Fibroblast of gingiva (primary cell): ENCODE results near the gene FAM151B.
A peak's percentile ranks its signal among the peaks of the same experiment; 100 is the strongest.
"Not testable (repeated sequence)": the region's sequence is repeated elsewhere in the genome, so short reads cannot be mapped to it uniquely, and the experiment has no call there.

Experiments
- DNase-seq: peaks from one replicate; pipeline ENCODE4 v3.0.0-alpha.2; 2011; ENCODE audit warnings: low read depth

Gene FAM151B

GRCh38 chr5:80504833-80505232, 16.9 kb downstream of the FAM151B start:
- DNase-seq = no peak

- no peak for DNase-seq
Measured at GRCh38 chr5:80507663-80508062, 19.8 kb downstream of the FAM151B start.

- no peak for DNase-seq
Measured at GRCh38 chr5:80508844-80509243, 20.9 kb downstream of the FAM151B start.

GRCh38 chr5:80509362-80509761, 21.5 kb downstream of the FAM151B start:
- no peak for DNase-seq

- peak; percentile 55 for DNase-seq
Measured at GRCh38 chr5:80516826-80517225, 28.9 kb downstream of the FAM151B start.

- DNase-seq = peak; percentile 4
Measured at GRCh38 chr5:80540691-80541090, 52.8 kb downstream of the FAM151B start.

GRCh38 chr5:80541392-80541791, 53.5 kb downstream of the FAM151B start:
- DNase-seq = no peak

- no peak for DNase-seq
Measured at GRCh38 chr5:80554646-80555045, 66.7 kb downstream of the FAM151B start.

GRCh38 chr5:80555099-80555498, 67.2 kb downstream of the FAM151B start:
- no peak for DNase-seq

GRCh38 chr5:80559244-80559643, 71.3 kb downstream of the FAM151B start:
- DNase-seq = no peak

- no peak for DNase-seq
Measured at GRCh38 chr5:80565330-80565729, 77.4 kb downstream of the FAM151B start.

GRCh38 chr5:80566711-80567259, 78.9 kb downstream of the FAM151B start:
- DNase-seq = no peak

- DNase-seq = no peak
Measured at GRCh38 chr5:80568251-80568650, 80.4 kb downstream of the FAM151B start.

GRCh38 chr5:80569086-80569960, 81.4 kb downstream of the FAM151B start:
- DNase-seq = no peak

- no peak for DNase-seq
Measured at GRCh38 chr5:80569961-80570786, 82.3 kb downstream of the FAM151B start, which contains the start of gene ANKRD34B. TSS of gene ANKRD34B (minus strand) at chr5:80570280. CDS start at chr5:80560019, 10,261 bp downstream.

GRCh38 chr5:80573062-80573461, 85.2 kb downstream of the FAM151B start:
- DNase-seq = no peak

GRCh38 chr5:80576383-80576782, 88.5 kb downstream of the FAM151B start:
- DNase-seq = no peak

- no peak for DNase-seq
Measured at GRCh38 chr5:80577707-80578106, 89.8 kb downstream of the FAM151B start.

GRCh38 chr5:80579050-80579449, 91.2 kb downstream of the FAM151B start:
- DNase-seq = no peak

- DNase-seq = not testable (repeated sequence)
Measured at GRCh38 chr5:80580291-80580690, 92.4 kb downstream of the FAM151B start.

GRCh38 chr5:80584770-80585169, 96.9 kb downstream of the FAM151B start:
- no peak for DNase-seq

GRCh38 chr5:80588858-80589540, 101.1 kb downstream of the FAM151B start:
- no peak for DNase-seq
